UCSD-AML1 (cell line): ENCODE results near the gene EMC9.

Source experiments
- DNase-seq: peaks from one replicate; lab custom pipeline; 2025; ENCODE audit not compliant: unreplicated experiment; lab: John Stamatoyannopoulos, UW

EMC9 gene

DNA sequence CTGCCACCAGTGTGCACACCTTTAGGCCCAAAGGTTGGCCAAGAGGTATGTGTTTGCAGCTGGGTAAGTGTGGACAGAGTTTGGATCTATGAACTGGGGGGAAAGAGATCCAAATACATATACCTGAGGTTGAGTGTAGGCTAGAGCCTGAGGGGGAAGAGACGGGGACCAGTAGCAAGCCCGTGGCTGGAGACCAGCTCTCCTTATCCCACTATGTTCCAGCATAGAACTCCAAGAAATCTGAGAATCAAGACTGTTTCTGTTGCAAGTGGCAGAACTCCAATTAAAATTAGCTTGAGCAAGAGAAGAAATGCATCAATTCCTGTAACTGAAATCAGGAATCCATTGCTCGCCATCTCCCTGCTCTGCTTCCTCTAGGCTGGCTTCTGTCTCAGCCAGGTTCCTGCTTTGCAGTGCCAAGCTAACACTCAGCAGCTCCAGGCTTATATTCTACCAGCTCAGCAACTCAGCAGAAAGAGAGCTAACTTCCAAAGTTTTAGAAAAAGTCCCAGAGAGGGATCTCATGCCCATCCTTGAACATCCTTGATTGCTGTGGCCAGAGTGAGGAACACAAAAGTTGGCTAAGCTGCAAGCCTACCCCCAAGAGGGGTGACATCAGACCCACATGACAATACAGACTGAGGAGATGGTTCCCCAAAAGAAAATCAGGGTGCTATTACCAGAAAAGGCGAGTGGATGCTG lies 48.7 kb downstream of the EMC9 start:
- DNase-seq = no peak

DNA sequence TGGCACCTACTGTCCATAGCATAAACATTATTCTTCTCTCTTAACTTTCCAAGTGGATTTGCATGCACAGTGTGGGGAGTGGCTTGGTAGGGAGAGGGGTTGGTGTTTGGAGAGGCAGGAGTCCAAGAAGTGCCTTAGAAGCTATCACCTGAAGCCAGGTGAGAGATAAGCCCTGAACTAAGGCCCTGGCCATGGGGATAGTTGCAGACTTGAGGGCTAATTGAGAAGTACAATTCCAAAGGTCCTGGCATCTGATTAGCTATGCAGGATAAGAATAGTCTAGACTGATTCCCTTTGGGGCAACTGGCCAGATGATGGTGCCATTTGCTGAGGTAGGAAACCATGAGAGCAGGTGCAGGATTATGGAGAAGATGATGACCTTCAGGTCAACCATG lies 49.3 kb downstream of the EMC9 start:
- DNase-seq = no peak

DNA sequence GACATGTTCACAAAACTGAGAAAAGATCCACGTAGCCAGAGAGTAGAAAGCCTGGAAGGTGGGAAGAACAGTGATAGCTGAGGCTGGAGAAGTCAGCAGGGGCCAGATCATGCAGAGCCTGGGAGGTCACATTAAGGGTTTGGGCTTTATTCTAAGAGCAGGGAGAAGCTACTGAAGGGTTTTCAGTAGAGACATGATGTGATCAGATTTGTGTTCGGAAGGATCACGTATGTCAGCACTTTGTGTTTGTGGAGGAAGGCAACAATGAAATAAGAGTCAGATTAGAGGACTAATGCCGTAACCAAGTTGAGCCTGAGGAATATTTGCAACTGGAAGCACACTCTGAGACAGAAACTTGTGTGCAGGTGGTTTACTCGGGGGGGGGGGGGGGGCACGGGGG lies 51.5 kb downstream of the EMC9 start:
- DNase-seq = no peak
